Measurements from ENCODE around the gene SPAG8. TPM values are rescaled to one million over a fixed set of nuclear protein-coding genes. Genes with fewer than 3 reads are reported as not detected.

SPAG8 gene
- total RNA-seq, 1 donor from 2014 or later: not detected

GRCh38 chr9:35813434-35814105 is 1.5 kb upstream of the SPAG8 start:
- no peak overlapping the region for H3K4me3 ChIP-seq (ENCODE audit: low read depth, low read length)
- no peak for DNase-seq (ENCODE audit: low read depth)
- no peaks in the 10 kb centered on the region for H3K27me3 ChIP-seq (ENCODE audit: control insufficient read depth, insufficient read depth, low read length)
- H3K36me3 ChIP-seq (ENCODE audit: control insufficient read depth, insufficient read depth, low read length): no peaks in the 10 kb centered on the region
- peak; percentile 31 for TF ChIP-seq CTCF (IDR thresholded peaks at IDR 0.05; ENCODE audit: insufficient read depth, low read length, poor library complexity, severe bottlenecking)

DNA sequence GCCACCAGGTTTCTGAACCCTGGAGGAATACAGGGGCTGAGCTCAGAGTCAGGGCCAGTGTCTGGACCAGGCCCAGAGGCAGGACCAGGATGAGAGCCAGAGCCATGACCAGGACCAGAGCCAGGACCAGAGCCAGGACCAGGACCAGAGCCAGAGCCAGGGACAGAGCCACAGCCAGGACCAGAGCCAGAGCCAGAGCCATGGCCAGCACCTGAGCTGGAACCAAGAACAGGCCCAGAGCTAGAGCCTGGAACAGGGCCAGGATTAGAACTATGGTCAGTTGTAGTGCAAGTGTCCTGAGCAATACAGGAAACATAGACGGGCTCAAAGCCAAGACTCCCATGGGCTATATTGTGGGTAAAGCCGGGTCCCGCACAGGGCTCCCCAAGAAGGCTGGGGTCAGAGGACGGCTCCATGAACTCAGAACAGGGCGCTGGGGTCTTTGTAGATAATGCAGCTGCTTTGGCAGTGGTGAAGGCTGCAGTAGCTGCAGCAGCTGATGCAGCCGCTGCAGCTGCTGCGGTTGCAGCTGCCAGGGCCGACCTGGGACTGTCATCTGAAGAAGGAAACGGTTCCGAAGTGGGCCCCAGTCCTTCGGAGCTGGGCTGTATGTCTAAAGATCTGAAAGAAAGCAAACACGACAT is 559 bp downstream of the SPAG8 start:
- no peak for TF ChIP-seq CTCF (IDR thresholded peaks at IDR 0.05; ENCODE audit: insufficient read depth, low read length, poor library complexity, severe bottlenecking)

DNA sequence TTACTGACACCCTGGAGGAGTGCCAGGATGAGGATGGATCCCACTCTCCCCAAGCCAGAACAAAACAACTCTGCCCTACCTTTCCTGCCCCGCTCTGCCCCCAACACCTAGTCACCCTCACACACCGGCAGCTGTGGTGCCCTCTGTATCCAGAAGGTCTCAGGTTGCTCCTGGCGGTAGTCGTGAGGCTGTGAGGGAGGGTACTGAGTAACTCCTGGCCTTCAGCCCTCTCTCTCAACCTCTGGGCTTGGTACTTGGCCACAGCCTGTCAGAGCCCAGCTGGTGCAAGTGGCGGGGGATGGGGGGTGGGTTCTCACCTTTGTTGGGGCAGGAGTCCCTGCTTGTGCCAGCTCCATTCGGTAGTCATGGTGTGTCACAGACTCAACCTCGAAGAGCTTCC is 1.9 kb downstream of the SPAG8 start:
- no peaks in the 10 kb centered on the region for H3K27me3 ChIP-seq (ENCODE audit: control insufficient read depth, insufficient read depth, low read length)
- no peak overlapping the region for H3K4me3 ChIP-seq (ENCODE audit: low read depth, low read length)
- no peak for DNase-seq (ENCODE audit: low read depth)
- no peaks in the 10 kb centered on the region for H3K36me3 ChIP-seq (ENCODE audit: control insufficient read depth, insufficient read depth, low read length)
- no peak for TF ChIP-seq CTCF (IDR thresholded peaks at IDR 0.05; ENCODE audit: insufficient read depth, low read length, poor library complexity, severe bottlenecking)

More for the DNA sequence above, 559 bp downstream of the SPAG8 start:
- Histone ChIP-seq H3K36me3 (ENCODE audit: control insufficient read depth, insufficient read depth, low read length) (no peaks in the 10 kb centered on the region), H3K4me3 (ENCODE audit: low read depth, low read length) (peak overlapping the region; percentile 36), H3K27me3 (ENCODE audit: control insufficient read depth, insufficient read depth, low read length) (no peaks in the 10 kb centered on the region)
- DNase-seq (ENCODE audit: low read depth): no peak

DNA sequence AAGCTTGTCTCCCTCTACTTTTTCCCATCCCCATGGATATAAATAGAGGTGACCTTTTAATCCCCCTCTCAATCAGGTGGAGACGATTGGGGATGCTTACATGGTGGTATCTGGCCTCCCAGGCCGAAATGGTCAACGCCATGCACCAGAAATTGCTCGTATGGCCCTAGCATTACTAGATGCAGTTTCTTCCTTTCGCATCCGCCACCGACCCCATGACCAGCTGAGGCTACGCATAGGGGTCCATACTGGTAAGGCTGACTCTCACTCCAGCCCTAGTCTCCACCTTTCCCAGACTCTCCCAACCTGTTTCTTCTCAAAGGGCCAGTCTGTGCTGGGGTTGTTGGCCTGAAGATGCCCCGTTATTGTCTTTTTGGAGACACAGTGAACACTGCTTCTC is 3.6 kb downstream of the SPAG8 start:
- TF ChIP-seq CTCF (IDR thresholded peaks at IDR 0.05; ENCODE audit: insufficient read depth, low read length, poor library complexity, severe bottlenecking): no peak

GRCh38 chr9:35806101-35806500 is 6.0 kb downstream of the SPAG8 start:
- no peak for DNase-seq (ENCODE audit: low read depth)
- Histone ChIP-seq H3K4me3 (ENCODE audit: low read depth, low read length) (no peak overlapping the region), H3K36me3 (ENCODE audit: control insufficient read depth, insufficient read depth, low read length) (no peaks in the 10 kb centered on the region), H3K27me3 (ENCODE audit: control insufficient read depth, insufficient read depth, low read length) (no peaks in the 10 kb centered on the region)
- TF ChIP-seq CTCF (IDR thresholded peaks at IDR 0.05; ENCODE audit: insufficient read depth, low read length, poor library complexity, severe bottlenecking): no peak

More for the DNA sequence above, 3.6 kb downstream of the SPAG8 start:
- Histone ChIP-seq H3K27me3 (ENCODE audit: control insufficient read depth, insufficient read depth, low read length) (no peaks in the 10 kb centered on the region), H3K4me3 (ENCODE audit: low read depth, low read length) (no peak overlapping the region), H3K36me3 (ENCODE audit: control insufficient read depth, insufficient read depth, low read length) (no peaks in the 10 kb centered on the region)
- DNase-seq (ENCODE audit: low read depth): no peak
